HepG2 (cell line): ENCODE data around the gene LST1. TPM values are rescaled to one million over a fixed set of nuclear protein-coding genes. Genes with fewer than 3 reads are reported as not detected.
A peak's percentile ranks its signal among the peaks of the same experiment; 100 is the strongest.

Experiments used
- JUNB ChIP-seq: sonication (generic); formaldehyde crosslinking; IDR thresholded peaks from 2 replicates; pipeline ENCODE4 v1.8.0; 2022; ENCODE audit warnings: missing genetic modification reagents, mild to moderate bottlenecking, borderline replicate concordance
- MBNL3 ChIP-seq: fragments of 250-450 bp; sonication (Bioruptor Pico); conservative IDR thresholded peaks from 2 replicates; pipeline ENCODE4 v1.8.0; 2022; ENCODE audit warnings: mild to moderate bottlenecking, inconsistent platforms
- NFATC3 ChIP-seq: sonication (generic); formaldehyde crosslinking; IDR thresholded peaks from 2 replicates; pipeline ENCODE4 v1.5.1; 2020; ENCODE audit warnings: mild to moderate bottlenecking, missing genetic modification reagents
- TAF15 ChIP-seq: fragments of 200-400 bp; formaldehyde crosslinking; IDR thresholded peaks from one replicate; pipeline ENCODE4 v1.6.1; 2018; ENCODE audit warnings: mild to moderate bottlenecking, low read depth, low read length; ENCODE audit not compliant: poor library complexity, severe bottlenecking
- ZNF543 ChIP-seq: sonication (generic); formaldehyde crosslinking; IDR thresholded peaks from 2 replicates; pipeline ENCODE4 v1.4.0; 2020; ENCODE audit warnings: mild to moderate bottlenecking, missing genetic modification reagents
- polyA plus RNA-seq, 8 experiments: library from polyadenylated mRNA; depleted of rRNA in 3 of 8; stranded (reverse) in 7 of 8; unstranded in 1 of 8; fragments of >200 nt; fragmentation: Illumina TruSeq in 4 of 8; extraction: Trizol in 4 of 8; gene quantifications; 2 replicates each; pipeline versions ENCODE4 v1.2.1 to v1.2.3, GENCODE V29; 2011 to 2016; ENCODE audit warnings: low read depth in 4 of 8, missing spikeins in 1 of 8, mixed read lengths in 1 of 8; ENCODE audit not compliant: insufficient read depth in 1 of 8
- total RNA-seq, 5 experiments: library from RNA; depleted of rRNA; stranded (reverse); fragments of >200 nt; fragmentation: Illumina TruSeq; extraction: Trizol; gene quantifications; 2 replicates each; pipeline ENCODE4 v1.2.3, GENCODE V29; 2016; ENCODE audit warnings: low read depth in 1 of 5
- TF ChIP-seq, protein P1 (sequence below): sonication (generic); formaldehyde crosslinking; IDR thresholded peaks from 2 replicates; pipeline ENCODE4 v1.4.0; 2020; ENCODE audit warnings: mild to moderate bottlenecking, missing genetic modification reagents, borderline replicate concordance
- TF ChIP-seq, protein P2 (sequence below): sonication (generic); formaldehyde crosslinking; IDR thresholded peaks from 2 replicates; pipeline ENCODE4 v1.4.0; 2020; ENCODE audit warnings: missing genetic modification reagents
- TF ChIP-seq, protein P3 (sequence below): sonication (generic); formaldehyde crosslinking; IDR thresholded peaks from 2 replicates; pipeline ENCODE4 v1.9.0; 2022; ENCODE audit warnings: missing genetic modification reagents, mild to moderate bottlenecking, borderline replicate concordance
- TF ChIP-seq, protein P4 (sequence below), 2 experiments: IDR thresholded peaks; 2 replicates each; pipeline ENCODE4 v1.6.1; 2011 to 2012; ENCODE audit warnings: low read length in 2 of 2, borderline replicate concordance in 1 of 2, low read depth in 1 of 2, mild to moderate bottlenecking in 1 of 2, moderate library complexity in 1 of 2
- TF ChIP-seq, protein P5 (sequence below): sonication (generic); formaldehyde crosslinking; IDR thresholded peaks from 2 replicates; pipeline ENCODE4 v1.4.0; 2020; ENCODE audit warnings: missing genetic modification reagents, borderline replicate concordance

Gene LST1
- total and polyA plus RNA-seq, 2 of the 13 experiments (the other 11 are each of a cell fraction or from before 2014, with no cell fraction given): not detected

DNA sequence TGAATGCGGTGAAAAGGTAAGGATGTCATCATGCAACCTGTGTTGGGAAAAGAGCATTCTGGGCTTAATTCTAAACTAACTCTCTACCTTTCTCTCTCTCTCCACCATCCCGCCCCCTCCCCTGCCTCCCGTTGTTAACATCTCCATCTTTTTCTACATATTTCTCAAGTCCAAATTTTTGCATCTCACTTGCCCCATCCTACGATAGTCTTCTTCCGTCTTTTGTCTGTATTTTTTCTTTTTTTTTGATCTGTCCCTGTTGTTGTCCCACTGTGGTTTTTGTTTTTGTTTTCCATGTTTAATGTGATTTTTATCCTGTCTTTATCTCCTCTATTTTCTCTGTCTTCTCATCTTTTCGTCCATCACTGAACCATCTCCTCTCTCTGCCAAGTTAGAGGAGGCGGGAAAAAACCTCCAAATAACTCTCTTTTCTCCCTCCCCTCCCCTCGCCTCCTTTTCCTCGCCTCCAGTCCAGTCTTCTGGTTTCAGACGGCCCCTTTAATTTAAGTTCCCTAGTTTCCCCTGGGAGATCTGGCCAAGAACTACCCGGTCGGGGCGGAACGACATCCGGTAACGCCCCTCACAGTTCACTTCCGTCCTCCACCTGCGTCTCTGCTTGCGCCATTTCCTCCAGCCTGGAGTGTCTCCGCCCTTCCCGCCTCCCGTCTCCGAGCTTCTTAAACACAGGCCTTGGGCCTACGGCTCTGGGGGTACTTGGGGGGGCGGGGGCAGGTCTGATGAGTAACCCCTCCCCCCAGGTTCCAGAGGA lies 38.9 kb upstream of the LST1 start, which contains the start of gene NFKBIL1 (continued):
- TF ChIP-seq, protein P1, sequence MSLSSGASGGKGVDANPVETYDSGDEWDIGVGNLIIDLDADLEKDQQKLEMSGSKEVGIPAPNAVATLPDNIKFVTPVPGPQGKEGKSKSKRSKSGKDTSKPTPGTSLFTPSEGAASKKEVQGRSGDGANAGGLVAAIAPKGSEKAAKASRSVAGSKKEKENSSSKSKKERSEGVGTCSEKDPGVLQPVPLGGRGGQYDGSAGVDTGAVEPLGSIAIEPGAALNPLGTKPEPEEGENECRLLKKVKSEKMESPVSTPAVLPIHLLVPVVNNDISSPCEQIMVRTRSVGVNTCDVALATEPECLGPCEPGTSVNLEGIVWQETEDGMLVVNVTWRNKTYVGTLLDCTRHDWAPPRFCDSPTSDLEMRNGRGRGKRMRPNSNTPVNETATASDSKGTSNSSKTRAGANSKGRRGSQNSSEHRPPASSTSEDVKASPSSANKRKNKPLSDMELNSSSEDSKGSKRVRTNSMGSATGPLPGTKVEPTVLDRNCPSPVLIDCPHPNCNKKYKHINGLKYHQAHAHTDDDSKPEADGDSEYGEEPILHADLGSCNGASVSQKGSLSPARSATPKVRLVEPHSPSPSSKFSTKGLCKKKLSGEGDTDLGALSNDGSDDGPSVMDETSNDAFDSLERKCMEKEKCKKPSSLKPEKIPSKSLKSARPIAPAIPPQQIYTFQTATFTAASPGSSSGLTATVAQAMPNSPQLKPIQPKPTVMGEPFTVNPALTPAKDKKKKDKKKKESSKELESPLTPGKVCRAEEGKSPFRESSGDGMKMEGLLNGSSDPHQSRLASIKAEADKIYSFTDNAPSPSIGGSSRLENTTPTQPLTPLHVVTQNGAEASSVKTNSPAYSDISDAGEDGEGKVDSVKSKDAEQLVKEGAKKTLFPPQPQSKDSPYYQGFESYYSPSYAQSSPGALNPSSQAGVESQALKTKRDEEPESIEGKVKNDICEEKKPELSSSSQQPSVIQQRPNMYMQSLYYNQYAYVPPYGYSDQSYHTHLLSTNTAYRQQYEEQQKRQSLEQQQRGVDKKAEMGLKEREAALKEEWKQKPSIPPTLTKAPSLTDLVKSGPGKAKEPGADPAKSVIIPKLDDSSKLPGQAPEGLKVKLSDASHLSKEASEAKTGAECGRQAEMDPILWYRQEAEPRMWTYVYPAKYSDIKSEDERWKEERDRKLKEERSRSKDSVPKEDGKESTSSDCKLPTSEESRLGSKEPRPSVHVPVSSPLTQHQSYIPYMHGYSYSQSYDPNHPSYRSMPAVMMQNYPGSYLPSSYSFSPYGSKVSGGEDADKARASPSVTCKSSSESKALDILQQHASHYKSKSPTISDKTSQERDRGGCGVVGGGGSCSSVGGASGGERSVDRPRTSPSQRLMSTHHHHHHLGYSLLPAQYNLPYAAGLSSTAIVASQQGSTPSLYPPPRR (CRISPR knock-in tag): no peak; the same call in 1 of the 2 replicates
- TF ChIP-seq, protein P2, sequence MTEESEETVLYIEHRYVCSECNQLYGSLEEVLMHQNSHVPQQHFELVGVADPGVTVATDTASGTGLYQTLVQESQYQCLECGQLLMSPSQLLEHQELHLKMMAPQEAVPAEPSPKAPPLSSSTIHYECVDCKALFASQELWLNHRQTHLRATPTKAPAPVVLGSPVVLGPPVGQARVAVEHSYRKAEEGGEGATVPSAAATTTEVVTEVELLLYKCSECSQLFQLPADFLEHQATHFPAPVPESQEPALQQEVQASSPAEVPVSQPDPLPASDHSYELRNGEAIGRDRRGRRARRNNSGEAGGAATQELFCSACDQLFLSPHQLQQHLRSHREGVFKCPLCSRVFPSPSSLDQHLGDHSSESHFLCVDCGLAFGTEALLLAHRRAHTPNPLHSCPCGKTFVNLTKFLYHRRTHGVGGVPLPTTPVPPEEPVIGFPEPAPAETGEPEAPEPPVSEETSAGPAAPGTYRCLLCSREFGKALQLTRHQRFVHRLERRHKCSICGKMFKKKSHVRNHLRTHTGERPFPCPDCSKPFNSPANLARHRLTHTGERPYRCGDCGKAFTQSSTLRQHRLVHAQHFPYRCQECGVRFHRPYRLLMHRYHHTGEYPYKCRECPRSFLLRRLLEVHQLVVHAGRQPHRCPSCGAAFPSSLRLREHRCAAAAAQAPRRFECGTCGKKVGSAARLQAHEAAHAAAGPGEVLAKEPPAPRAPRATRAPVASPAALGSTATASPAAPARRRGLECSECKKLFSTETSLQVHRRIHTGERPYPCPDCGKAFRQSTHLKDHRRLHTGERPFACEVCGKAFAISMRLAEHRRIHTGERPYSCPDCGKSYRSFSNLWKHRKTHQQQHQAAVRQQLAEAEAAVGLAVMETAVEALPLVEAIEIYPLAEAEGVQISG (CRISPR knock-in tag): peak; percentile 95
- TF ChIP-seq TAF15 (no peak), JUNB (CRISPR knock-in tag) (0 out of 2 replicates have a peak, but pooled peaks have one; percentile 41), NFATC3 (CRISPR knock-in tag) (no peak; the same call in 1 of the 2 replicates), ZNF543 (CRISPR knock-in tag) (peak; percentile 63; the same call in 1 of the 2 replicates), MBNL3 (no peak)
- TF ChIP-seq, protein P3, sequence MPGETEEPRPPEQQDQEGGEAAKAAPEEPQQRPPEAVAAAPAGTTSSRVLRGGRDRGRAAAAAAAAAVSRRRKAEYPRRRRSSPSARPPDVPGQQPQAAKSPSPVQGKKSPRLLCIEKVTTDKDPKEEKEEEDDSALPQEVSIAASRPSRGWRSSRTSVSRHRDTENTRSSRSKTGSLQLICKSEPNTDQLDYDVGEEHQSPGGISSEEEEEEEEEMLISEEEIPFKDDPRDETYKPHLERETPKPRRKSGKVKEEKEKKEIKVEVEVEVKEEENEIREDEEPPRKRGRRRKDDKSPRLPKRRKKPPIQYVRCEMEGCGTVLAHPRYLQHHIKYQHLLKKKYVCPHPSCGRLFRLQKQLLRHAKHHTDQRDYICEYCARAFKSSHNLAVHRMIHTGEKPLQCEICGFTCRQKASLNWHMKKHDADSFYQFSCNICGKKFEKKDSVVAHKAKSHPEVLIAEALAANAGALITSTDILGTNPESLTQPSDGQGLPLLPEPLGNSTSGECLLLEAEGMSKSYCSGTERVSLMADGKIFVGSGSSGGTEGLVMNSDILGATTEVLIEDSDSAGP (CRISPR knock-in tag): peak; percentile 95
- TF ChIP-seq, protein P4, sequence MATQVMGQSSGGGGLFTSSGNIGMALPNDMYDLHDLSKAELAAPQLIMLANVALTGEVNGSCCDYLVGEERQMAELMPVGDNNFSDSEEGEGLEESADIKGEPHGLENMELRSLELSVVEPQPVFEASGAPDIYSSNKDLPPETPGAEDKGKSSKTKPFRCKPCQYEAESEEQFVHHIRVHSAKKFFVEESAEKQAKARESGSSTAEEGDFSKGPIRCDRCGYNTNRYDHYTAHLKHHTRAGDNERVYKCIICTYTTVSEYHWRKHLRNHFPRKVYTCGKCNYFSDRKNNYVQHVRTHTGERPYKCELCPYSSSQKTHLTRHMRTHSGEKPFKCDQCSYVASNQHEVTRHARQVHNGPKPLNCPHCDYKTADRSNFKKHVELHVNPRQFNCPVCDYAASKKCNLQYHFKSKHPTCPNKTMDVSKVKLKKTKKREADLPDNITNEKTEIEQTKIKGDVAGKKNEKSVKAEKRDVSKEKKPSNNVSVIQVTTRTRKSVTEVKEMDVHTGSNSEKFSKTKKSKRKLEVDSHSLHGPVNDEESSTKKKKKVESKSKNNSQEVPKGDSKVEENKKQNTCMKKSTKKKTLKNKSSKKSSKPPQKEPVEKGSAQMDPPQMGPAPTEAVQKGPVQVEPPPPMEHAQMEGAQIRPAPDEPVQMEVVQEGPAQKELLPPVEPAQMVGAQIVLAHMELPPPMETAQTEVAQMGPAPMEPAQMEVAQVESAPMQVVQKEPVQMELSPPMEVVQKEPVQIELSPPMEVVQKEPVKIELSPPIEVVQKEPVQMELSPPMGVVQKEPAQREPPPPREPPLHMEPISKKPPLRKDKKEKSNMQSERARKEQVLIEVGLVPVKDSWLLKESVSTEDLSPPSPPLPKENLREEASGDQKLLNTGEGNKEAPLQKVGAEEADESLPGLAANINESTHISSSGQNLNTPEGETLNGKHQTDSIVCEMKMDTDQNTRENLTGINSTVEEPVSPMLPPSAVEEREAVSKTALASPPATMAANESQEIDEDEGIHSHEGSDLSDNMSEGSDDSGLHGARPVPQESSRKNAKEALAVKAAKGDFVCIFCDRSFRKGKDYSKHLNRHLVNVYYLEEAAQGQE (IDR thresholded peaks at IDR 0.05; ENCODE audit: borderline replicate concordance in 1 of 2, low read depth in 1 of 2, low read length in 2 of 2): no peak; a peak in 1 of 4 replicates
- TF ChIP-seq, protein P5, sequence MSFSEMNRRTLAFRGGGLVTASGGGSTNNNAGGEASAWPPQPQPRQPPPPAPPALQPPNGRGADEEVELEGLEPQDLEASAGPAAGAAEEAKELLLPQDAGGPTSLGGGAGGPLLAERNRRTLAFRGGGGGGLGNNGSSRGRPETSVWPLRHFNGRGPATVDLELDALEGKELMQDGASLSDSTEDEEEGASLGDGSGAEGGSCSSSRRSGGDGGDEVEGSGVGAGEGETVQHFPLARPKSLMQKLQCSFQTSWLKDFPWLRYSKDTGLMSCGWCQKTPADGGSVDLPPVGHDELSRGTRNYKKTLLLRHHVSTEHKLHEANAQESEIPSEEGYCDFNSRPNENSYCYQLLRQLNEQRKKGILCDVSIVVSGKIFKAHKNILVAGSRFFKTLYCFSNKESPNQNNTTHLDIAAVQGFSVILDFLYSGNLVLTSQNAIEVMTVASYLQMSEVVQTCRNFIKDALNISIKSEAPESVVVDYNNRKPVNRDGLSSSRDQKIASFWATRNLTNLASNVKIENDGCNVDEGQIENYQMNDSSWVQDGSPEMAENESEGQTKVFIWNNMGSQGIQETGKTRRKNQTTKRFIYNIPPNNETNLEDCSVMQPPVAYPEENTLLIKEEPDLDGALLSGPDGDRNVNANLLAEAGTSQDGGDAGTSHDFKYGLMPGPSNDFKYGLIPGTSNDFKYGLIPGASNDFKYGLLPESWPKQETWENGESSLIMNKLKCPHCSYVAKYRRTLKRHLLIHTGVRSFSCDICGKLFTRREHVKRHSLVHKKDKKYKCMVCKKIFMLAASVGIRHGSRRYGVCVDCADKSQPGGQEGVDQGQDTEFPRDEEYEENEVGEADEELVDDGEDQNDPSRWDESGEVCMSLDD: no peak
